Endothelial cell of hepatic sinusoid (primary cell): ENCODE measurements around the gene IFIT1.
"Not testable (repeated sequence)": the region's sequence is repeated elsewhere in the genome, so short reads cannot be mapped to it uniquely, and the experiment has no call there.

Experiments
- in situ Hi-C: cut with HindIII; loops from 2 replicates; pipeline ENCODE4 v1.10.0; 2017; ENCODE audit warnings: low sequenced_read_pairs

IFIT1 gene

DNA sequence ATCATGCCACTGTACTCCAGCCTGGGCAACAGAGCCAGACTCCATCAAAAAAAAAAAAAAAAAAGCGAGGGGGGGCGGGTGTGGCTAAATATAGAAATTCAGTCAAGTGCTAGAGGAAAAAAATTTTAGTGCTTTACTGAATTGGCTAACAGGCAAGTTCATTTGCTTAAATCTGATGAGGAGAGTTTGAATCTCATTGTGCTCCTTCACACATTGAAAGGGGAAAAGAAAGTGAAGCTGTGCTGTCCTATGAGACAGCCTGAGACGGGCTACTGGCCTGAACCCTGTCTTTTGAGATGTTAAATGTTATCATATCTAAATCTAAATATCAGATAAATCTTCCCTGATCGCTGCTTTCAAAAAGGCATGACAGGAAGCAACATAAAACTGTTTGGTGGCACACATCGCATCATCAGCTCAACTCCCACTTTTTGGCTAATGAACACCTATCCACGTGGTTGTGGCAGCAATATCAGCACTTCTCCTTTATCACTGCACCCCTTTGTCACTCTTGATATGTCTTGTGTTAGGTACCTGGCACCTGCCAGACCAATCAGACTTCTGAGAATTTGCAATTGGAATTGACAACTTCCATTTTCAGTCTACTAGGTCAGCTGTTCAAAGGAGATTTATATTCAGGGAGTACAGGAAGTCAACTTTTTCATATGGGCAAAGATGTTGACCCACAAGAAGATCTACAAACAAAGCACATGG, 28.5 kb upstream of the IFIT1 start:
- in situ Hi-C loops: no loop called here

DNA sequence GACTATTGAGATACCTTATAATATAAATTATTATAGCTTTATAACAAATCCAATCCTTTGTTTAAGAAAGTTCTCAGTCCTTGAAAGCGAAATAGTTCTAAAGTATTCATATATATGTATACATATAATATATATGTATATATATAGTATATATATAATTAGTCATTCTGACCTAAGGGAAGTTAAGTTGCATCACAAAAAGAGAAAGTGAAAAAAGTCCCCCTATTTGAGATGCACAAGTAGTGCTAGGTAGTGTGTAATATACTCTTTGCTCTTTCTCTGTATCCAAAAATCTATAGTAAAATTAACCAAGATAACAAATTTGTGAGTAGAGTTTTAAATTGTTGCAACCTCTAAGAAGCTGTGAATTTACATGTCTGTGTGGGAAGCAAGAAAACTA, 27.9 kb upstream of the IFIT1 start:
- in situ Hi-C loops: no loop called here

DNA sequence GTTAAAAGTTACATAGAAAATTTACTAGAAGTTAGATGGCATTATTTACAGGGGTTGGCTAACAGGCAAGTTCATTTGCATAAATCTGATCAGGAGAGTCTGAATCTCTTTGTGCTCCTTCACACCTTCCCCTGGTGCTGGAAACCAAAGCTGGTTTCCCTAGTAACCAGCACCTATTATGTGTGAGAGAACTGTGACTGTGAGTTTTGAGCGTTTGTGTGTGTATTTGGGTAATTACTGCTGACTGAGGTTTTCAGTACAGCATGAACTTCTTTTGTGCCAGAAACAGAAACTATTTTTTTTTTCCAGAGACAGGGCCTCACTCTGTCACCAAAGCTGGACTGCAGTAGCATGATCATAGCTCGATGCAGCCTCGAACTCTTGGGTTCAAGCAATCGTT, 24.9 kb upstream of the IFIT1 start:
- in situ Hi-C loops: no loop called here

DNA sequence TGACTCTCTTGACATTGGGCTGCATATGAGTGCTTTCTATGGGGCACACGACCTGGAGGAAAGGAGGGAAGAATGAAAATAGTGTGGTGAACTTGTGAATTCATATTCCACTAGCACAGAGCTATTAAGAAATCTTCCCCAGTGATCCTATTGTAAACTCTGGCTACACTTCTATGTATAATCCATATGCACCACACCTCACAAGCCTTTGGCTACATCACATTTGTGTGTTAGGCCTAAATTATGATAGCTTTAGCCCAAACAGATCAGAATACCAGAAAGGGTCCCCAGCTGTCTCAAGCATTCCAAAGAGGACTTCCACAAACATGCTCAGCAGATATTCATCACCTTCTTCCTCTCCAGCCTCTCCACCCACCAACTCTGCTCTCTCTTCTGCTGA, 24.3 kb upstream of the IFIT1 start:
- in situ Hi-C loops: no loop called here

DNA sequence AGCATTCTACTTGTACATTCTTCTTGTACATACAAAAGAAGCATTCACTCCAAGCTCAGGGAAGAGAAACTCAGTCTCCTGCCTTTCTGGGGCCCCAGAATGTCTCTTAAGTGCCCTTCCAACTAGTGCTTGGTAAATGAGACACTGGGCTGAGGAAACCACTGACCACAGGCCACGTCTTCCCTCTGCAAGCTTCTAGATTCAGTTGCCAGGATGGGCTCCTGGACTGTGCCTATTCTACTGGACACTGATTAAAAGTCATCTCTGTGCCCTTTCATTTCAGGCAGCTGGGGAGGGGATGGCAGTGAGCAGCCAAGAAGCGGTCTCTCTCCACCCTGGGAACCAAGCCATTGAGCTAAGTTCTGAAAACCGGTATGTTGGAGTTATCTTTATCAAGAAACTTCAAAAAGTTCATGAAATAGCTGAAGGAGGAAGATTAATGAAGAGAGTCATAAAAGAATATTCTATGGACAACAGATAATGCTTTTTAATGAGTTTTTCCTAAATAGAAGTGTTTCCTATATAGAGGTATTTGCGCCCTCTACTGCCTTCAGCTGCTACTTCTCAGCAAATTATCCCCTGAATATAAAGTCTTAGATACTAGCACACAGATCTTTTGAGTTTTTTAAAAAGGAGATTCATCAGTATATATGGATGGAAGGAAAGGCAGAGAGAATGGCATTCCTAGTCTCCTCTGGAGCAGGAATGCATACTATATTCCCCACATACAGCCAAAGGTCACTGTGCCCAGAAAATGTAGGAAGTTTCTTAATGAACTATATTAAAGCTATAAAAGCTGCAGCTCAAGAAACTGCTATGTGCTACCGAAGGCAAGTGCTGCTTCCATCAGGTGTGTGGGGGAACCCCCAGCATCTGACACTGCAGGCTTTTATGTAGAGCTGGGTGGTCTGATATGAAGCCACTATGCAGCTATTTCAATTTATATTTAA, 23.0 kb upstream of the IFIT1 start:
- in situ Hi-C loops: loop anchor here (5.0 kb wide), 1 partner anchor 102 kb away; no protein-coding TSS in a partner anchor

DNA sequence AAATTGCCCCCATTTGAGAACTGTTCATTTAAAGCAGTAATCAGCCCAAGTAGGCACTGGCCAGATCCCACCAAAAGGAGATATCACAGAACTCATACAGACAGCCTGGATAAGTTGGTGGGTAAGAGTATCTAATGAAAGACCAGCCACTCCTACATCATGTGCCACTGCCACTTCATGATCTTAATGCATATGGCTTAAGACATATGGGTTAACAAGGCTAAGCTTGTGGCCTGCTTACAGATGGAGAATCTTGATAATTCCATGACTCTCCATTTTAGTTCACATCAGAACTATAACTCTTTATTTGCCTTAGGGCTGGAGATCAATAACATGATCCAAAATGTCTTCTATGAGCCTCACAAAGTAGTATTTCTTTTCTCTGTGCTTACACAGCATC, 21.3 kb upstream of the IFIT1 start:
- in situ Hi-C loops: loop anchor here (5.0 kb wide), 1 partner anchor 104 kb away; no protein-coding TSS in a partner anchor

DNA sequence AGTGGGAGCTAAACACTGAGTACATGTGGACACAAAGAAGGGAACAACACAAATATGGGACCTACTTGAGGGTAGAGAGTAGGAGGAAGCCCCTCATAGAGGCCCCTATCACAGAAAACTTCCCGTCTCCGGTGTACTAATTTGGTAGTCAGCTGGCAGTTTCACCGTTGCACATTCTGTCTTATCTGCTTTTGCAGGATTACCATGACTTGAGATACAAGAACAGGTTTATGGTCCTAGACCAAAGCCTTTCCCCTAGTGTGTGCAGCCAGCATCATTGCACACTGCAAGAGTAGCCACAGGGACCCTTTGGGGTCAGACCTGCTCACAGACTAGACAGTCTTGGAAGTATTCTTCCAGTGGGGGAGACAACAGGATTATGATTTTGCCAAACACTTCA, 20.4 kb upstream of the IFIT1 start:
- in situ Hi-C loops: loop anchor here (5.0 kb wide), 1 partner anchor 105 kb away; no protein-coding TSS in a partner anchor

DNA sequence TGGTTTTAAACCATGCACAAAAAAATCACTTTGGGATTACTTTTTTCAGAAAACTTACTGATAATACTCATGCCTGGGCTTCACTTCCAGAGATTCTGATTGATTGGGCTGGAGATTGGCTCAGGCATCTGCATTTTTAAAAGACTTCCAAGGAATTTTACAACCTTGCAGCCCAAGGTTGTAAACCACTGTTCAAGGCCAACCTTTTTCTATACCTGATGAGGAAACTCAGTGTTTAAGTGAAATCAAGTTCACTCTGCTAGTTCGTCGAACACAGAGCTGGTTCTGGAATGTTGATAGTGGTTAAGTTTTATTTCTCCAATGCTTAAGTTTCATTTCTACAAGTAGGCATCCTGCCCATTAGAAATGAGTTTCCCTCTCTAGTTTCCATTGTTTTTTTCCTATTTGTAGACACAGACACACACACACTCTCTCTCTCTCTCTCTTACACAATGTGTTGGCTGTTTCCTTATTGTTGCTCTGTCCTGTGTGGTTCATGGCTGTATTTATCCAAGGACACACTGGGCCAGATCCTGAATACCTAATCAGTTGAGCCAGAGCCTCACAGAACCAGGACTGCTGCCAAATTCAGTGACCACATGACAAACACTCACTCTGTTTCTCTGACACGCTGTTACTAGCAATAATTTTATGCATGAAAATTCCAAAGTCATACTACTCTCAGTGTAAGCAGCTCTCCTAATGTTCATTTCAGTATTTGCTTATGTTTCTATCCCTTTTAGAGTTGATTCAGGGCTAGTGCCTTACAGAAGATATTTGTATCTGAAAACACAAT, 18.3 kb upstream of the IFIT1 start:
- in situ Hi-C loops: loop anchor here (5.0 kb wide), 1 partner anchor 107 kb away; no protein-coding TSS in a partner anchor

DNA sequence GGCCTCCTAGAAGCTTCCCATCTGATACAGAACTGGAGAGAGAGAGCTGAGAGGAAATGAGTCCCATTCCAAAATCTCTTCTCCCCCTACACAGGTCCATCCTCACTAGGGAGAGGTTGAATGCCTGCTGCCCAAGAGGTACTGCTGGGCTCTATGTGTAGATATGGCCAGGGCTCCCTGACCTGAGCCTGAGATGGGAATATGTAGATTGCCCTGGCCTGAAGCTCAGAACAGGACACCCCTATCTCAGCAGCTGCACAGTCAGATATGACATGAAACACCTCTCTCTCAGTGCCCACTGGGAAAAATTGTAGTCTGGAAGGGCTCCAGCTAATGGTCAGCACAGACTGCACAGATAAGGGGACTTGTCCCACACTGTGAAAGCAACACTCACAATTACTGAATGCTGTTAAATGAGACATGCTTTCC, 17.7 kb upstream of the IFIT1 start:
- in situ Hi-C loops: loop anchor here (5.0 kb wide), 1 partner anchor 107 kb away; no protein-coding TSS in a partner anchor

DNA sequence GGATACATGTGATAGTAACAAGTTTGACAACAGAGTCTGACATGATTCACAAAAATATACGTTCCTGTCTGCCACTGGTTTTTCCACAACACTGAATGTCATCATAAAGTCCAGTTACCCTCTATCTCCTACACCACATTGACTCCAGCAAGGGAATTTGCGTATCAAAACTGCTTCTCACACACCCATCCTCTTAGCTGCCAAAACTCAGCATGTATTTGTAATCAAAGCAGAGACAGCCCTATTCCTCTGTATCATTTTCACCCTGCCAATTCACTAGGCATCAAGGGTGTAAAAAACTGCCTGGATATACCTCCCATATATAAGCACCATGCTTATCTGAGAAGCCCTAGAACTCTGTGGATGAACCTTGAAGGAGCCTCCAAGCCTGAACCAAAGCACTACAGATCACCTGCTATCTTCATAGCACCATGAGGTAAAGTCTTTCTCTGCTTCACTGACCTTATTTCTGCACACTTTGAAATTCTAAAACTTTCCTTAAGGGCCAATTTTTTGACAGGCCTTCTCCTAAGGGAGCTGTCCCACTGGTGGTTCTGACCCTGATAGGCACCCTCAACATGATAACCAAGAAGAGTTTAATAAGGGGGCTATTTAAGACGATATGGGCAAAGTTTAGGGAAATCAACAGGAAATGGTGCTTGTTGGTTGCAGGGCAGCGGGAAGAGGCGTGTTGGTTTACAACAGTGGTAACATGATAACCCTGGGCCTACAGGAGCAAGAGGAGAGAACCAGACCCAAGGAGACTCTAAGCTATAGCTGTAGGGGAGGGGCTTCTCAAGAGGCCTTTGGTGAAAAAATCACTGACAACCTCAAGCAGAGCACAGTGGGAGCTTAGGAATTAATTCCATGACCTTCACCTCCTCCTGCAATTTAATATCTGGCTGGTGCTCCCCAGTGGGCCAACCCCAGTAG, 14.5 kb upstream of the IFIT1 start, which contains the start of gene IFIT1B:
Gene IFIT1B (plus strand): TSS at position 352 of the 933 bp plus-strand sequence. CDS start 80 bp downstream, at position 432.
- in situ Hi-C loops: no loop called here

DNA sequence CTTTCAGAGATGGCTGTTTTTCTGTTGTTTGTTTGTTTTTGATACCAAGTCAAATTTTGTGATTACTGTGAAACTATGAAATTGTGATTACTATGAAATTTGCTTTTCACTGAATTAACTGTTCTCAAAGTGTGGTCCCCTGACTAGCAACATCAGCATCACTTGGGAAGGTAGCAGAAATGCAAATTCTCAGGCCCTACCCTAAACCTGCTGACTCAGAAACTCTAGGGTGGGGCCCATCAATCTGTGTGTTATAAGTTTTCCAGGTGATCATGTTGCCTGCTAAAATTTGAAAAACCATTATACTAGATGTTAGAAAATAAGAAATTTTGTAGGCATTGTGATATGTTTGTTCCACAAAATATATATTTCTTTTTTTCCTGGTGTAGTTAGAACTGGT, 13.3 kb upstream of the IFIT1 start:
- in situ Hi-C loops: no loop called here

DNA sequence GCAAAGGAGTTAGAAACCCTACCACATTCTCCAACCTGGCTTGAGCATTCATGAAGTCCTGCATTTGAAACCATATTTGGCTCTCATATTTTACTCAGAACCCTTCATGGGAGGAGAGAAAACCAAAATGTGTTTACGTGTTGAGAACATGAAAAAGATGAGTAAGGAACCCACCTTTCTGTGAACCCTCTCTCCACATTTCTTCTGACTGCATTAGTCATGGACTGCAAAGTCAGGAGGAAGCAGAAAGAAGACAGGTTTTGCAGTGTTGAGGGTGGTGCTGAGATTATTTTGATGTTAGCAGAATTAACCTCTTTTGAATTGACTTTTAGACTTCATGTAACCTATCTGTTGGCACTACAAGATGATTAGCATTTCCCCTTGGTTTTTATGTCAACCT, 9.7 kb upstream of the IFIT1 start:
- in situ Hi-C loops: loop anchor here (5.0 kb wide), 1 partner anchor 75 kb away; no protein-coding TSS in a partner anchor

DNA sequence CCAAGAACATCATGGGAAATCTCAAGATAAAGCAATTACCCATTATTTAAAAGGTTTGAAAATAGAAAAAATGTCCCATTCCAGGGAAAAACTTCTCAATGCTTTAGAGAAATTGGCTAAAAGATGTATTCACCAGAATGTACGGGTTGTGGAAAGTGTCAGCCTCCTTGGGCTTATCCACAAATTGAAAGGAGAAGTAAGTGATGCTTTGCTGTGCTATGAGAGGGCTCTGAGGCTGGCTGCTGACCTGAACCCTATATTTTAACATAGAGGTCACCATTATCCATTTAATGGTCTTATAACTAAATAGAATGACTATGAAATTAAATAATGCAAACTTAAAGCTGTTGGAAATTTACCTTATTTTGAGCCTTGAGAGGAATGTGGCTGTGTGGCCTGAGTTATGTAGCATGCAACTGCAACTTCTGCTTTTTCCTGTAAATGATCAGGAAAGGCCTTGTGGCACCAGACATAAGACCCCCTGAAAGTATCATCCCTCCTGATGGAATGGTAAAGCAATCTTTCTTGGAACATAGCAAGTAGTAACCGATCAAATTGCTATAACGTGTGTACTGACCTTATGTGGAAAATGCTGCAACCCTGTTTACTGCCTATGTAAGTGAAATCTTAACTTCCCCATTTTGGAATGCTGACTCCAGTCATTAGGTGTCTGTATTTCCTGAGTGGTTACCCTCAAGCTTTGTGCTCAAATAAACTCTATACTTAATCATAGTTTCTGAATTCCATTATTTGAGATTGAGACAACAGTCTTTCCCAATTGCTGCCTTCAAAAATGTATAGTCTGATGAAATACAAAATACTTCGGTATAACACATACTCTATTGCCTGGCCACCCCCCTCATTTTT, 7.7 kb upstream of the IFIT1 start:
- in situ Hi-C loops: loop anchor here (5.0 kb wide), 1 partner anchor 77 kb away; no protein-coding TSS in a partner anchor

DNA sequence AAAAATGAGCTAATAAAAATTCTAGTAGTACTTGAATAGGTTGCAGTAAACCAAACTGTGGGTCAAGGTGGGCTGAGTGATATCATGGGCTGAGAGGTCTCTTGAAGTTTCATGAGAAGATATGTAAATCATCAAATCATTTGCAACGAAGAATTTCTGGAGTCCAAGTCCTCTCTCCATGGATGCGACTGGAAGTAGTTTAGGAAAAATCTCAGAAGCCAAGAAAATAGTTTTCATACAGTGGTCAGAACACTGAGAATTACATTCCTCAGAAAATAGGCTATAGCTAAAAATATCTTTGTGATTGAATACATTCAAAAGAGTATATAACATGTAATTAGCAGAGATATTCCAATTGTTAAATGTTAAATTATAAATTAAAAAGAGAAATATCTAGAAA, 3.6 kb upstream of the IFIT1 start:
- in situ Hi-C loops: no loop called here

DNA sequence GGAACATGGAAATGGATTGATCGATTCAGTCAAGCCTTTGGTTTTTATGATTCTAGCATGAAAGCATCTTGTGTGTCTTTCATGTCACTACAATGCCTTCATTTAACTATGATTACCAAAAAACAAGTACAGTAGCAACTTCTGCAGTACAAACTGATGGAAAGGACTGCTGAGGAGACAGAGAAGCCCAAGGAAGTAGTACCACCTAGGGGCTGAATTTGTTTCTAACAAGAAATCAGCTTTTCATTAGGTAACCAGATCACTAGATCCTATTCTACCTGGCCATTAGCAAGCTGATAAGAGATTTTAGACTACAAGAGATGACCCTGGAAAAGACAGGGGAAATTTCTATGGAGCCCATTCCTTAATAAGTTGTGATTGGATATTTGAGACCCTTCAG, 3.2 kb upstream of the IFIT1 start:
- in situ Hi-C loops: no loop called here

DNA sequence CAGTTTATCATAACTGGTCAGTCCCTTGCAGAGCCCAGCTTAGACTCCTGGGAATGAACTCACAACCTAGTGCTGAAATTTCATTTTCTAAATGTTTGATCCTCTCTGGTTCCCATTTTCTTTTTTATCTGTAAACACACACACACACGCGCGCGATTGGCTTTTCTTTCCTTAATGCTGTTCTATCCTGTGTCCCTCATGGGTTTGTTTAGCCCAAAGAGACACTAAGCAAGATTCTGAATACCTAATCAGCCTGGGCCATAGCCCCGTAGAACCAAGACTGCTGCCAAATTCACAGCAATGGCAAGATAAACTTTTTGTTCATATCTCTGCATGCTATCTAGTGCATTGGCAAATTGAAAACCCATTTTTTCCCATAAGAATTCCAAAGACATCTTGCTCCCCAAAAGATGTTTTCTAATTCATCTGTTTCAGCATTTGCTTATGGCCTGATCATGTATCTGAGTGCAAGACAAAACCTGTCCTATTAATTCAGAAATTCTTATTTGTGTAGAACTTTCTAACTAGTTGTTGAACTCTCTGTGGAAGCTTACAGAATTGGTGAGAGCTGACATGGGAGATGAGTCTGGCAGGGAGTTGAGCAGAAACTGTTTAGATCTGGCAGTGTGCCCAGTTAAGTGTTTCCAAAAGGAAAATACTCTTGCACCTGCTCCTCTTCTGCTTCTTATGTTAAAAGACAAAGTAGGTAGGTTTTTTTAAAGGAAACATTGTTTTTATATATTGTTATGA, 1.8 kb upstream of the IFIT1 start:
- in situ Hi-C loops: no loop called here

DNA sequence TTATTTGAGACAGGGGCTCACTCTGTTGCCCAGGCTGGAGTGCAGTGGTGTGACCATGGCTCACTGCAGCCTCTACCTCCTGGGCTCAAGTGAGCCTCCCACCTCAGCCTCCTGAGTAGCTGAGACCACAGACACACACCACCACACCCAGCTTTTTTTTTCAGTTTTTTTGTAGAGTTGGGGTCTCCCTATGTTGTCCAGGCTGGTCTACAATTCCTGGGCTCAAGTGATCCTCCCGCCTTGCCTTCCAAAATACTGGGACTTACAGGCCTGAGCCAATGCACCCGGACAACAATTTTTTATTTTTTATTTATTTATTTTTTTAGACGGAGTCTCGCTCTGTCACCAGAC, 1.2 kb upstream of the IFIT1 start:
- in situ Hi-C loops: not testable (repeated sequence)

DNA sequence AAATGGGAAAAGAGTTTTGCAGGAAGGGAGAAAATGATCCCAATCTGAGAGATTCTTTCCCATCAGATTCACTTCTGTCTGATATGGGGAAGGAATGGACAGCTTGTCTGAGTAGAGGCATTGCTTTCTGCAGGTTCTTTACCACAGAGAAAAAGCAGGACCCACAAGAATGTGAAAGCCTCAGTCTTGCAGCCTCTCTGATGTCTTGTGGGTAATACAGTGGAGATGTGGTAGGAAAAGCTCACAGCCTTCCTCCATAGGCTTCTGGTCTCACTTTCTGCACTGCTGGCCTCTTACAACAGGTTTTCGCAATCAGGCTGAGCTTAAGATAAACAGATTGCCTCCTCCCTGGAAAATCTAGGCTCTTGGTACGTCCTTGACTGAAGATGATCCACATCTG, 551 bp downstream of the IFIT1 start:
- in situ Hi-C loops: no loop called here
